CD4-positive, alpha-beta T cell treated with Interleukin-6 for 4 hours (primary cell): ENCODE results near the gene PLET1.
A peak's percentile ranks its signal among the peaks of the same experiment; 100 is the strongest.

Experiments
- DNase-seq: peaks from one replicate; pipeline ENCODE4 v3.0.0-alpha.2; 2020; ENCODE audit warnings: mixed read lengths

Gene PLET1

DNA sequence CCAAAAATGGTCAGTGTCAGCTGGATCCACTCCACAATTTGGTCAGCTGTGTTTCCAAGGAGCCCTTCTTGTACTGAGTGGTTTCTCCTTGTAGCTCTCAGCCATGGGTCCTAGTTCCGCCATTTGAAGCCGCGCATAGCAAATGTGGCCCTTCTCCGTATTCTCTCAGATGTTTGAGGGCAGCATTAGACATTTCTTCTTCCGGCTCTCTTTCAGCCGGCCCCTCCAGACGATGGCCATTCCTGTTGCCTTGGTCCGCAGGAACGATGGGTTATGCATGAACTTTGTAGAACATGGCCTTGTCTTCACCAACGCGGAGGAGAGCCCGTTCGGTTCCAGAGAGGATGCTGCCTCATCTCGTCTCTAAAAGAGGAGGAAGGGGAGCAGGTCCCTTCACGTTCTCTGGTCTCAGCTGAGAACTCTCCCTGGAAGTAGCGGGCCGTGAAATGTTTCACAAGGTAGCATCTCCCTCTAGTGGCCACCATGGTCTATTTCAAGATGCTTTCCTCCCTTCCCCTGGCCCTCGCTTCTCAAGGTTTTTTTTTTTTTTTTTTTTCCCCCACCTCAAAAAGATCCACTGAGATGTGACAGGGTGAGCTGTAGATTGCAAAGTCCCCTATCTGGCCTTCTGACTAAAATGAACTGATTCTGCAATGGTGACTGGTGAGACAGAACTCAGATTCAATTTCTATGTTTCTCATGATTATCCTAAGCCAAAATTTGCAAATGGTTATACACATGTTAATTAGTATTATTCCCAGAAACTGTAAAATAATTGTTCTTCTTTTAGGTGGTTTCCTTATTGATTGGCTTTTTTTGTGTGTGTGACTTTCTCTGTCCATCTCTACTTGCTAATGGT, 19.8 kb upstream of the PLET1 start:
- peak; percentile 76 for DNase-seq

DNA sequence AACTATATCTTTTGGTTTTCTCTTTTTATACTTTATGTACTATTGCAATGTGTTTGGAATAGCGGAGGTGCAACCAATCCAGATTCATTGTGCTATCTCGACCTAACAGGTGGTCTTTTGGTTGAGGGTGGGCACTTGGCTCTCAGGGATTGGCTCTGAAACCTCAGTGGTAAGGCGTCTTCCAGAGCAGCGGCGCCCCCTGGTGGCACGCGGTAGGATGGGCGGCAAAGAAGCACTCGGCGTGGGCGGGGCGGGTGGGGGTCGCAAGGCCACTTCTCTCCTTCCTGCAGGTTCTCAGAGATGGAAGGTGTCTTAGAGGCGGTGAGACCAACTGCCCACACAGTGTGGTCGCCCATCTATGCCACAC, 19.2 kb upstream of the PLET1 start:
- peak; percentile 82 for DNase-seq

DNA sequence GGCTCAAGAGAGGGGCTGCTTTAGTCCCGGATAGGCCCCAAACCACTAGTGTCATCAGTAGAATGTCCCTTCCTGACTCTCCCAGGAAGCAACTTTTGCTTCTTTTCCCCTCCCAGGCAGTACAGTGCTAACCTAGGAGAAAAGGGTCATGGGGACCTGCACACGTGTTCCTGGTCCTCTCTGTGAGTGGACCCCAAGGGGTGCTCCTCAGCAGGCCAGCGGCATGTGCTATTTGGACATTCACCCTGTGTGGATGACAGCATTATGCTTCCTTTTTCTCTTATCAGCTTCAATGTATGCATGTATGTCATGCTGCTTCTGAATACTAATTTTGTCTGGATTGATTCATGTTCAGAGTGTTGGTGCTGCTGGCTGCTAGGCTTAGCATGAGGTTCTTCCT, 18.1 kb upstream of the PLET1 start:
- DNase-seq: no peak

DNA sequence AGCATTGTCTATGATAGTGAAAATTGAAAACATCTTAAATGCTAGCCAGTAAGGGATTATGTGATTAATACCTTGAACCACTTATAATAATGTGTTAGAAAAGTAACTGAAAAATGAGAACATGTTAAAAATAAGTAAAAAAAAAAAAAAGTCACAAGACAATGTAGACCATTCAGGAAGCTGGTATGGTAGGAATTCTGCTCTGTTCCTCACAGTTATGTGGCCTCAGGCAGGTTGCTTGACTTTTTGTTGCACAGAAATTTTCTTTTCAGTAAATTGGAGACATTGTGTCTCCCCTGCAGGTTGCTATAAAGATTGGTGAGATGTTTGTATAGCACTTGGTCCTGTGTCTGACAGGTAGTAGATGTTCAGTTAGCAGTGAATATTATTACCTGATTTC, 17.3 kb upstream of the PLET1 start:
- DNase-seq: no peak

DNA sequence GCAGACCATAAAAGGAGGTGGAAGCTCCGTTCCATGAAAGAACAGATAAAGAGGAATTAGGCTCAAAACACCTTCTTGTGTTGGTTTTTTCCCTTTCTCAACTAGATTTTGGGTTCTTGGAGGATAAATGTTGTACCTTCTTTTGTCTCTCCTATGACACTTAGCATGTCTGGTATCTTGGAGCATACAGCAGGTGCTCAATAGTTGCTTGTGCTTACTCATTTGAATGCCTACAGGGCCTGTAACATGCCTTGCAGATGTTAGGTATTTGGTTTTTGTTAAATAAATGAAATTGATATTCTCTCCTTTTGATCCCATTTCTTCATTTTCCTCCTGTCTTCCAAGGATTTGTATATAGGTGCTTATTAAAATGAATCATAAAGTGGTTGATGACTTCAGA, 16.4 kb upstream of the PLET1 start:
- DNase-seq: no peak

DNA sequence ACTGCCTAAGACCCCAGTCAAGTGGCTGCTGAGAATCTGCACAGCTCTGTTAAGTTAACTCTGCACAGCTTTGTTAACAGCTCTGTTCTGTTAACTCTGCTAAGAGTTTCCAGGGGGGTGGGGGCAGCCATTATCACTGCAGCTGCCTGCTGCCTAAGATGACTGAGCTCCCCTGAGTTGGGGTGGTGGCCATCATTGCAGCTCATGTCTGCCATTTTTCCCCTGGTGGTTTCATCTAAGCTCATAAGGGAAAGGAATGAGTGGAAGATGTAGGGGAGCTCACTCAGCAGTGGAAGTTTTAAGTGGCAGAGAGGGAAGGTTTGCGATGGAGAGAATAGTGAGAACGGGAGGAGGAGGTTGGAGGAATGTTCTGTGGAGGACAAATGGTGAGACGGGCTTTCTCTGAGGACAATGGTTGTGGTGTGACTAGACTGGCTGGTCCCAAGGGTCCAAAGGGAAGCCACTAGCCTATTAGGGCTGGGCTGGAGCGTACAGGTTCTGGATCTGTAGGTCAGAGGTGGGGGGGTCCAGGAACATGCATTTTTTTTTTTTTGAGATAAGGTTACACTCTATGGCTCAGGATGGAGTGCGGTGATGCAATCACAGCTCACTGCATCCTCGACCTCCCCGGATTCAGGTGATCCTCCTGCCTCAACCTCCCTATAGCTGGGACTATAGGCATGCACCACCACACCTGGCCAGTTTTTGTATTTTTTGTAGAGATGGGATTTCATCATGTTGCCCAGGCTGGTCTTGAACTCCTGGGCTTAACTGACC, 13.5 kb upstream of the PLET1 start:
- no peak for DNase-seq

DNA sequence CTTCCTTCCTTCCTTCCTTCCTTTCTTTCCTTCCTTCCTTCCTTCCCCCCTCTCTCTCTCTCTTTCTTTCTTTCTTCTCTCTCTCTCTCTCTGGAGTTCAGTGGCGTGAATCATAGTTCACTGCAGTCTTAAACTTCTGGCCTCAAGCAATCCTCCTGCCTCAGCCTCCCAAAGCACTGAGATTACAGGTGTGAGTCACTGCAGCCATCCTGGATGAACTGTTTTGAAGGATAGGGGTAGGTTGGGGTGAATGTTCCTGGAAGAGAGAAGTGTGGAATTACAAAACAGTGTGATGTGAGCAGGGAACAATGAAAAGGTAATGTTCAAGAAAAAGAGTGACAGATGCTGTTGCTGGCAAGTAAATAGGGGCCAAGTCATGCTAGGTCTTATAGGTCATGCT, 12.4 kb upstream of the PLET1 start:
- no peak for DNase-seq

DNA sequence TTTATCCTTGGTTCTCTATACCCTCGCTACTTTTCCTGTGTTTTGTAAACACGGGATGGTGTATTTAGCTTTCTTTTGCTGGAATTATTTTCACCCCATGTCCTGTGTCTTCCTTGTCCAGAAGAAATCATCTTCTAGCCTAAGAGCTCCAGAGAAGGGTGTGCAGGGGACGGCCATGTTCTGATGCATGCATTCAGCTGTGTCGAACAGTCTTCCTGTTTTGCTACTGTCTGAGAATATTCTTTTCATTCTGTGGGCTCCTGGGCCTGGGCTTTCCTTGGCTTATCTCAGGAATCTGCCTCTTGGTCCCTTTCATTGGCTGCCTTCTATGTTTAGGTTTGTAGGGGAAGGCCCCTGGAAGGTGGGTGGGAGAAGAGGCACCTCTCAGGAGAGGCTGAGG, 10.6 kb upstream of the PLET1 start:
- DNase-seq: no peak

DNA sequence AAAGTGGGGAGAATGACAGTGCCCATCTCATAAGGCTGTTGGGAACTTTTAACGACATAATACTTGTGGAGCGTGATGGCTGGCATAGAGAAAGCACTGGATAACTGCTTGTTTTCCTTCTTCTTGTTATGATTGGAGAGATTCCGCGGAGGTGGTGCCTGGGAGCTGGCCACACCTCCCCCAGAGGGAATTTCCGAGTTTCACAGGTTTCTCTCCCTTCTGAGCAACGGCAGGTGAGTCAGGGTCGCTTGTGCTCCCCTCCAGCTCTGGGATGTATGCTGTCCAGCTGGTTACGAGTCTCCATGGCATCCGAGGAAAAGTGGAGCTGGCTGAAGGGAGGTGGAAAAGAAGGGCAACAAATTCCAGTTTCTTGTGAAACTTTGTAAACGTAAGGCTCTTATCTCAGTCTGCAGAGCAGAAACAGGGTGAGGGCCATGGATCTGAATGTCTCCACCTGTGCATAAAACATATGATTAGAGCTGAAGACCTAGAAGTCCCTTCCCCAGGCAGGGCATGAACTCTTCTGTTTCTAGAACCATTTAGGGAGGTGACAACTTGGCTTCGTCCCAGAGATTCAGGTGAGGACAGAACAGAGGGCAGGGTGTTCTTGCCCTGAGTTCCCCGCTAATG, 10.0 kb upstream of the PLET1 start:
- no peak for DNase-seq

DNA sequence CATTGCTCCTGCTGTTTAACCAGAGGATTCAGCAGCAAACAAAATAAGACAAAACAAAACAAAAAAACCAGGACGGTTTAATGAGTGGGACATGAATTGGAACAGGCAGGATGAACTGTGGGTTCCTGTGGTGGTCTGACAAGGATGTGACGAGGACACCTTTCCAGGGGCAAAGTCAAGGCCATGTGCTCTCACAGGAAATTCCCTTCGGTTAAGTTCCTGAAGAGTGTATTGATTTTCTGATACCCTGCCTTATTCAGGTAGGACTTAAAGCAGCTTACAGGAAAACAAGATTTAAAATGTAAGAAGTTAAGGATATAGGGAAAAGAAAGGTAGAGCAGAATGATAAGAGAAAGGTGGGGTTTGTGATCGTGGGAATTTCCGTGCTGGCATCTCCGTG, 8.5 kb upstream of the PLET1 start:
- DNase-seq: no peak

DNA sequence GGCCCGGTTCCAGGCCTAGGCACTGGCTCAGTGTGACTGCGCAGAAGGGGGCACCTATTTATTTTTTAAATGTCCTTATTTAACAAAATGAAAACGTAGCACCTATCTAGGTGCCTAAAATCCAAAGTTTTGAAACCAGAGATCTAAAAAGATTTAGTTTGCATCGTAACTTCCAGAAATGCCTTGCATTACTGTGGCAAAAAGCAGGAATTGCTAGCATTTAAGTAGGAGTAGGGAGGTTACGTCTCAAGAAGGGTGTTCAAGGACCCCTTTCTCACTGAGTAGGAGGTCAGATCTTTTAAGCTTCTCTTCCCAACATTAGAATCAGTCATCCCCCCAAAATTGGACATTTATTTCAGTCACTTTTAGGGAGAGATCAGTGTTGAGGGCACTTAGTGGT, 7.7 kb upstream of the PLET1 start:
- no peak for DNase-seq

DNA sequence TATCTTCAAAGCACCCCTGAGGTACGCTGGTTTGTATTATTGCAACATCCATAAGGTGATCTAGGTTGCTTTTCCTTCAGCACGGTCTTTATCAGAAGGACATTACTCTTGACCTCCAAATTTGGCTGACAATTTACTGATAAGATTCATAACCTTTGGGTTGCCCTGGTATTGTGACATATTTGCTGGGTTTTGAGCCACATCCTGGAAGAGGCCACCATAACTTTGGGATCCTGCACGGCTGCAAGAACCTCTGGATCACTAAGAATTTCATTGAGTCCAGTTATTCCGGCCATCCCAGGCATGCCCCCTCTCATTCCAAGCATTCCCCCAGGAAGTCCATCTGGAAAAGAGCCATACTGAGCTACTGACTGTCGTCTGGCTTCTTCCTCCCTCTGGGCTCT, 6.5 kb upstream of the PLET1 start:
- DNase-seq: no peak

DNA sequence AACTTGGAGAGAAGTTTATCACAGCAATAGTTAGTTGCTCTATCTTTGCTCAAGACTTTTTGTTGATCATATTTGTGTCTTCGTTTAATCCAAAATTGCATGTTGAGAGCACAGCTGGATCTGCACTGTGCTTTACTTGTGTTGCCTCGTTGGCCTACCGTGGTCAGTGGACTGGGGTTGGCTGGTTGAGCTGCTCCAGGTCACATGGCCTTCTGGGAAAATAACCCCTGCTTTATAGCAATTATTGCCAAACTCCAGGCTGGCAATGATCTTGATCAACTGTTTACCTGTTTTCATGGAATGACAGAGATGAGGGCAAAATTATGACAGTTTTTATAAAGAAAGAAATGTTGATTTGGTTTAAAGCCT, 5.7 kb upstream of the PLET1 start:
- DNase-seq: no peak

DNA sequence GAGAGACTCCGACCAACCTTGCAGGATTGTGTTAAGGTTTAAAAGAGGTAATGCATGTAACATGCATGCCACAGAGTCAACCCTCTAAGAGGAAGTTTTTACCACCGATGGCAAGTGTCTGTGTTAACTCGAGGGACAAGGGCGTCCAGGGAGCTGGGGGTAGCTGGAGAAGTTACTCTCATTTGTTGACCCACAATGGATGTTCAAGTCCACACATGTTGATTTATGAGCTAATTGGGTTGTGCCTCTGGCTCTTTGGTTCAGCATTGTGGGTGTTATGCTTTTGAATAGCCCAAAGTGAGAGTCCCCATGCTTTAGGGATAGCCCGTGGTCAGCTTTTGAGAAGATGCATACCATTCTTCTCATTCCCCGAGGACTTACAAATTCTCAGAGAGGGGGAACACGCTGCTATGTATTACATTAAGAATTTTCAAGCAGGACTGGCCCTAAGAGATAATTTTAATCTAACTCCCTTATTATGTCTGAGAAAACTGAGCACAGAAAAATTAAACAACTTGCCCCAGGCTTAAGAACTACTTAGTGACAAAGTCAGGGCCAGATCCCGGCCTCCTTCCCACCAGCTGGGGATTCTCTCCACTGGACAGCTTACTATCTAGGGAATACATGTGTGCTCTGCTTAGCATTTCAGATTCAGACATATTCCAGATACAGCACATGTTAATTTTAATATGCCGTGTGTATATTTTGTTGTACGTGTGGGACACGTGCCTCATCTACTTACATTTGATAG, 5.2 kb upstream of the PLET1 start:
- no peak for DNase-seq

DNA sequence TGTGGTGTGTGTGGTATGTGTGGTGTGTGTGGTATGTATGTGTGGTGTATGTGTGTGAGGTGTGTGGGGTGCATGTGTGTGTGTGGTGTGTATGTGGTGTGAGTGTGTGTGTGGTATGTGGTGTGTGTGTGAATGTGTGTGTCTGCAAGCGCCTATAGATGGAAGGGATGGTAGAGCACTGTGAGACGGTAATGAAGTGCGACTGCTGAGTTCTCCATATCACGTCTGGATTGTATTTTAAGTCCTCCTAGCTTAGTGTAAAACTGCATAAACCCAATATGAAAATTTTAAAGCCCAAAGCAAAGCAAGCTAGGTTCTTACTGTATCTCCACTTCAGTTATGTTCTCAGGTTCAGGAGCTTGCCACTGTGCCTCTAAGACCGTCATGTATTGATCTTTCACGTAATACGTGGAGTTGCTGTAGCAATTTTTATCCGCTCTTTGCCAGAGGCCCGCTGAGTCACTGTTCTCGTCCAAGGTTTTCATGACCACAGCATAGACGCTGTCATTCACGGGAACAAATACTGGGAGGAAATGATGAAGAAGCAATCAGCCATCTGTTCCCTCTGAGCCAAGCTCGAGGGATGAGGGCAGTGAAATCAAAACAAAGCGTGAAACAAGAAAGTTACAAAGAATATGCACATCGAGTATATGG, 5.5 kb downstream of the PLET1 start:
- no peak for DNase-seq

DNA sequence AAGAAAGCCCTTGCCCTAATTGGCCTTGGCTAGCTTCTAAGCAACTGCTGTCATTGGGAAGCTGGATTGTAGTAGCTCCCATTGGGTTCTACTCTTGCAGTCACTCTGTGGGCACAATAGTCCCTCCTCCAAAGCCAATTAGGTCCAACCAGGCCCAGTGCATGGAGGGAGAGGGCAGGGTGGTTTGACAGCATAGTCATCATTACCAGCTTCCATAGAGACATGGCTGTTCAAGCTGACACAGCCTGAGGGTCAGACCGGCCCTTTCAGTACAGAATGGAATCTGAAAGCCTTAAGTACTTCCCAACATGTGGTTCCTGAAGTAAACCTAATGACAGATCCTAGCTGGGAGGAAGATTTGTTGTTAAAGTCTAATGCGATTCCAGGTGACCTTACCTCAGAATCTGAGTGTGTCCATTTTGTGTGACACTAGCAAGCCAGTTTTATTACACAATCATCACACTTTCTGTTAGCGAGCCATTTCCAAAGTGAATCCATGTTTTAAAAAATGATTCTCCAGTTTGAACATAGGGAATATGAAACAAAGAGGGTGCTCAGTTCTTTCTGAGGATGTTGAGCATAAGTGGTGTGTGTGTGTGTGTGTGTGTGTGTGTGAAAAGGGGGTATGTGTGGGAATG, 6.9 kb downstream of the PLET1 start:
- DNase-seq: no peak

DNA sequence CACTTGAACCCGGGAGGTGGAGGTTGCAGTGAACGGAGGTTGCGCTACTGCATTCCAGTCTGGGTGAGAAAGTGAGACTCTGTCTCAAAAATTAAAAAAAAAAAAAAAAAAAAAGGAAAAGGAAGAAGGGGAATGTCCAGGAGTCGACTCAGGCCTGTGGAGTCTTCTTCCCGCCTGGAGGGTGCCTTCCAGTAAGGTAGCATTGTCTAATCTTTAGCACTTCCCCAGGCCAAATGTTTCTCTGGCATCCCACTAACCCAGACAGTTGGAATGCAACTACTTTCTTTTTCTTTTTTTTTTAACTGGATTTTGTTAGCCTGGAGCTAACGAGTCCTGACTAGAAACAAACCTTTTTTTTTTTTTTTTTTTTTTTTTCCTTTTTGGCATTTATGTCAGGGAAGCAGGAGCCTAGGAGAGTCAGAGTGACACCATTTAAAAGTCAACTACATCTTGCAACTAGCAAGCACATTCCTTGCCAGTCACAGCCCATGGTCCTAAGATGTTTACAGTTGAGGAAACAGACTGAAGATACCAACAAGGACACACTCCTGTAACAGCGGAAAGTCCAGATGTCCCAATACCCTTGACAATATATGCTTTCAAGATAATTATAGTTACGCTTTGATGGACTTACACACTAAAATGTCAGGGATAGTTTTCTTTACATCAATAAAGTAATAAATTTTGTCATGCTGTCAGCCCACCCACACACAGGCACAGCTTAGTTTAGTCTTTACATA, 10.6 kb downstream of the PLET1 start:
- no peak for DNase-seq

DNA sequence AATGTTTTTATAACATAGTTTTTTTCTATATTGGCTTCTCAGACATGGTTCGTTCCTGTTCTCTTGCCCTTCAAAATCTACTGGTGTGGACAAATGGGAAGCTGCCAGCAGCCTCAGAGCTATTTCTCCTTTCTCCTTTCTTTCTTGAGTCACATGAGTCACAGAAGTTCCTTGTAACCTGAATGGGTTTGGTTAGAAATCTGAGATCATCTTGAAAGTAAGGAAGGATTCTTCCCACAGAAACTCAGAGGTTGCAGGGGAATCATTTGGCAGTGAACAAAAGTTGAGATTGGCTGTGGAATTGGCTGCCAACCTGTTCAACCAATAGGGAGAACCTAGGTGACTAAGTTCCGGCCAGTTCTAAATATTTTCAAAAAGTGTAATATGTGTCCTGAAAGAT, 12.5 kb downstream of the PLET1 start:
- DNase-seq: no peak

DNA sequence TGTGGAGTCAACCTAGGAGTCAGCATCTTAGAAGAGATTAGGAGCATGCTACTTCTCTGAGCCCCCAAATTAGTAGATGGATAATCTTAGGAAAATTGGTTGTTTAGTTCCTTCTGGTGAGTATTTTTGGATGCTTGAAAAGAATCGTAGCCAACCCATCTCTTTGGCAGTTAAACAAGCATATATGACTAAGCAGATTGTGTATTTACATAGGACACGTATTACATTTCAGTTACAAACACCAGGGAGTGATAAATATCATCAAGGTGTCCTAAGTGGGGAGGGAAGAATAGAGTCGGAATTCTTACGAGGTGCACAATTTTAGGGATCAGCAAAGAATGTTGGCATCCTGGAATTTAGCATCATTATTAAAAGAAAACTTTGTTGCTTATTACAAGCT, 13.5 kb downstream of the PLET1 start:
- no peak for DNase-seq

DNA sequence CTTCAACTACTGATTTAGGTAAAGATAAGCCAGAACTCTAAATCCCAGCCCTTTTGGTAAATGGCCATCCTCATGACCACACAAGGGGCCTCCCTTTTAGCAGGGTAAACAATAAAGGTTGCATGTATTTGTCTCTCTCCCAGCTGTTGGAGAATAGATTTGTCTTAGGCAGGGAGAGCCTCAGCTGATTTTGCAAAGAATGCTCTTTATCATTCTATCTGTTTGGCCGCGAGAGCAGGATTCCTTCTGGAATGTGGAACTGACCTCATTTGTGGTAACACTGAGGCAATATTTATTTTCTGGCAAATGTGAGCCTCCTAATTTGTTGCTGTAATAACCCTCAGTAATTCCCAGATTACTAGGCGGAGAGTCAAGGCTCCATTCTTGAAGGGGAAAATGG, 19.2 kb downstream of the PLET1 start:
- no peak for DNase-seq

DNA sequence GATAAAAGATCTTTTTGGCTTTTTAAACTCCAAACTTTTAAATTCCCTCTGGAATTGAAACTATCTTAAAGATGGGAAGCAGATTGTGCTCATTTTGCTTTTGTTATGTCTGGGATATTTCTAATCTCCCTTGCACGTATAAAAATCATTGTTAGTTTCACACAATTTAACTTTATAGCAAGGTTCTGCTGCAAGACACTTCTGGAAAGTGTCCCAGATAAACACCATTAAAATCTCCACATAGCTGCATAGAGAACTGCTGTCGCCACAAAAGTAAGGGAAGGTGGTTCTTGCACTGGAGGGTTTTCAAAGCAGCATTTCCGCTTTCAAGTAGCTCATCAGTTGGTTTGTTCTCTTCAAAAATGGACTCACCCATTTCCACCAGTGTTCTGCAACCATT, 22.6 kb downstream of the PLET1 start:
- no peak for DNase-seq

DNA sequence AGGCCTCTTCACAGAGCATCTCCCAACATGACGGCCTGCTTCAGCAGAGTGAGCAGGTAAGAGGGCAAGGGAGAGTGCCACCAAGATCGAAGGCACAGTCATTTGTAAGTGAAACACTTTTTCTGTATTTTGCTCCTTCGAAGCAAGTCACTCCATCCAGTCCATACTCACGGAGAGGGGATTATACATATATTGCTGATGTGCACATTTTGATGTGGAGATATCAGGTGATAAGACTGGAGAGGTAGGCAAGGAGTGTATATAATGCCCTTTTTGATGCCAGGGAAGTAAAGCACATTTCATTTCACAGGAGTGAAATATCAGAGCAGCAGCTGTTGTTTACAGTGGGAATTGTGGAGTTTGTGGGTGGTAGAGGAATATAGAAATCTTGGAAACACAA, 23.2 kb downstream of the PLET1 start:
- DNase-seq: no peak
